Measurements from ENCODE around the gene PSMB2.

GRCh38 chr1:35623832-35624231 is 17.5 kb downstream of the PSMB2 start:
- TF ChIP-seq CTCF (IDR thresholded peaks at IDR 0.05) = no peak
- no peak for TF ChIP-seq POLR2A (IDR thresholded peaks at IDR 0.05)
